NB4 (cell line): ENCODE results near the gene CPED1.

Source experiments
- DNase-seq: peaks from one replicate; pipeline ENCODE4 v3.0.0; 2010; ENCODE audit warnings: low read depth
- H3K4me3 ChIP-seq: one replicate; pipeline ENCODE4 v1.5.1; 2011; ENCODE audit warnings: mild to moderate bottlenecking, low read depth, low read length, moderate library complexity
- CTCF ChIP-seq: IDR thresholded peaks from one replicate; pipeline ENCODE4 v1.5.1; 2012; ENCODE audit warnings: low read depth, low read length
- MAX ChIP-seq: IDR thresholded peaks from 2 replicates; pipeline ENCODE4 v1.6.1; 2011; ENCODE audit warnings: low read depth, low read length
- MYC ChIP-seq: IDR thresholded peaks from 2 replicates; pipeline ENCODE4 v1.6.1; 2011; ENCODE audit warnings: low read depth, low read length
- POLR2A ChIP-seq: IDR thresholded peaks from 2 replicates; pipeline ENCODE4 v1.6.1; 2011; ENCODE audit warnings: mild to moderate bottlenecking; ENCODE audit not compliant: insufficient read length; ENCODE audit errors: extremely low read depth

CPED1 gene

GRCh38 chr7:121337398-121337797, 348.9 kb downstream of the CPED1 start:
- no peak for DNase-seq
- TF ChIP-seq CTCF = no peak
- no peak for TF ChIP-seq MAX
- no peak for TF ChIP-seq POLR2A
- no peak for TF ChIP-seq MYC
- H3K4me3 ChIP-seq = no peak overlapping the region

DNA sequence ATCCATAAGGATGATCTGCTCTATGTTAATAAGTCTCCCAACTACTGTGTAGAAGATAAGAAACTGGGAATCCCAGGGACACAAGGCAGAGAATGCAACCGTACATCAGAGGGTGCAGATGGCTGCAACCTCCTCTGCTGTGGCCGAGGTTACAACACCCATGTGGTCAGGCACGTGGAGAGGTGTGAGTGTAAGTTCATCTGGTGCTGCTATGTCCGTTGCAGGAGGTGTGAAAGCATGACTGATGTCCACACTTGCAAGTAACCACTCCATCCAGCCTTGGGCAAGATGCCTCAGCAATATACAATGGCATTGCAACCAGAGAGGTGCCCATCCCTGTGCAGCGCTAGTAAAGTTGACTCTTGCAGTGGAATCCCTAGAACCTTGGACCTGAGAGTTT, 350.6 kb downstream of the CPED1 start:
- peak; percentile 32 for DNase-seq
- TF ChIP-seq MYC (no peak), MAX (peak; percentile 77), CTCF (no peak)
- no peak overlapping the region for H3K4me3 ChIP-seq

DNA sequence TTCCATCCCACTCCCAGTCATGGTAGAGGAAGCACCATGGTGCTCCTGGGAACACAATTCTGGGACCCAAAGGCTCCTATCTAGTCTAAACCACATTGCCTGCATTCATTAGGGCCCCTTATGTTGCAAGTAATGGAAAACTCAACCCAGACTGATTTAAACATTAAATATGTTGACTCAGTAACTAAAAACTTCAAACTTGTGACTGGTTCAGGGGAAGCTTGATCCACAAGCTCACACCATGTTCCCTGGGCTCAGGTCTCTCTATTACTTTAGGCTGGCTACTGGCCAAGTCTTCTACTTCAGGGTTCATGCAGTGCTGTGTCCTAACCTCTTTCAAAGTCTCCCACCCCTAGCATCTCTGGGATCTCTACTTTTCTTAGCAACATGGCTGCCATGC, 353.4 kb downstream of the CPED1 start:
- H3K4me3 ChIP-seq = no peak overlapping the region
- TF ChIP-seq POLR2A = no peak
- no peak for TF ChIP-seq MAX
- no peak for TF ChIP-seq CTCF
- TF ChIP-seq MYC = no peak
- DNase-seq = no peak

- no peak overlapping the region for H3K4me3 ChIP-seq
- no peak for DNase-seq
- TF ChIP-seq POLR2A (no peak), MAX (no peak), MYC (no peak), CTCF (no peak)
Measured at GRCh38 chr7:121342631-121343030, 354.1 kb downstream of the CPED1 start.

- TF ChIP-seq MAX (no peak), POLR2A (no peak), MYC (no peak), CTCF (no peak)
- DNase-seq = no peak
- no peak overlapping the region for H3K4me3 ChIP-seq
Measured at GRCh38 chr7:121343302-121343701, 354.8 kb downstream of the CPED1 start.

GRCh38 chr7:121344093-121344492, 355.6 kb downstream of the CPED1 start:
- H3K4me3 ChIP-seq = no peak overlapping the region
- no peak for DNase-seq
- TF ChIP-seq MYC (no peak), MAX (no peak), CTCF (no peak), POLR2A (no peak)
